Mesenchymal stem cell (in vitro differentiated cells and primary cell): Measurements from ENCODE around the gene PTGFRN.

ENCODE experiments used
- DNase-seq: peaks from one replicate; pipeline ENCODE4 v3.0.0-alpha.2; 2013
- H2AFZ ChIP-seq: one replicate; pipeline ENCODE4 v1.6.1; 2013; ENCODE audit warnings: low read depth, mild to moderate bottlenecking, control low read depth, inconsistent platforms, low read length, moderate library complexity
- H2AK5ac ChIP-seq: 2 replicates; pipeline ENCODE4 v1.6.1; 2013; ENCODE audit warnings: low read length, moderate library complexity, mild to moderate bottlenecking, inconsistent platforms; ENCODE audit not compliant: severe bottlenecking
- H2BK120ac ChIP-seq: one replicate; pipeline ENCODE4 v1.6.1; 2013; ENCODE audit warnings: low read depth, mild to moderate bottlenecking, inconsistent platforms, low read length, moderate library complexity
- H2BK12ac ChIP-seq, 2 experiments: one replicate each; pipeline ENCODE4 v1.6.1; 2013; ENCODE audit warnings: inconsistent platforms in 2 of 2, low read length in 2 of 2, mild to moderate bottlenecking in 2 of 2, moderate library complexity in 2 of 2, control low read depth in 1 of 2
- H2BK15ac ChIP-seq: one replicate; pipeline ENCODE4 v1.6.1; 2013; ENCODE audit warnings: mild to moderate bottlenecking, low read depth, inconsistent platforms; ENCODE audit not compliant: poor library complexity, severe bottlenecking
- H2BK5ac ChIP-seq: 2 replicates; pipeline ENCODE4 v1.6.1; 2013; ENCODE audit warnings: low read depth, mild to moderate bottlenecking, low read length, control low read depth, inconsistent platforms; ENCODE audit not compliant: poor library complexity, severe bottlenecking
- H3K14ac ChIP-seq, 2 experiments: one replicate each; pipeline ENCODE4 v1.6.1; 2013; ENCODE audit warnings: inconsistent platforms in 2 of 2, low read length in 2 of 2, control low read depth in 1 of 2, mild to moderate bottlenecking in 1 of 2, moderate library complexity in 1 of 2
- H3K18ac ChIP-seq, 2 experiments: one replicate each; pipeline ENCODE4 v1.6.1; 2013; ENCODE audit warnings: inconsistent platforms in 2 of 2, low read length in 2 of 2, control low read depth in 1 of 2, low read depth in 1 of 2, mild to moderate bottlenecking in 1 of 2
- H3K23ac ChIP-seq, 2 experiments: one replicate each; pipeline ENCODE4 v1.6.1; 2013; ENCODE audit warnings: inconsistent platforms in 2 of 2, low read length in 2 of 2, mild to moderate bottlenecking in 2 of 2, moderate library complexity in 2 of 2, control low read depth in 1 of 2
- H3K27ac ChIP-seq: 2 replicates; pipeline ENCODE4 v1.5.1; 2013; ENCODE audit warnings: mild to moderate bottlenecking, moderate library complexity, low read length, control low read depth, inconsistent platforms; ENCODE audit not compliant: poor library complexity, severe bottlenecking
- H3K27me3 ChIP-seq, 2 experiments: 2 replicates each; pipeline versions ENCODE4 v1.6.1 to v1.7.0; 2013; ENCODE audit warnings: low read length in 2 of 2, mild to moderate bottlenecking in 2 of 2, moderate library complexity in 2 of 2, control low read depth in 1 of 2, inconsistent platforms in 1 of 2; ENCODE audit not compliant: control insufficient read depth in 1 of 2, insufficient read depth in 1 of 2
- H3K36me3 ChIP-seq, 2 experiments: 2 replicates each; pipeline versions ENCODE4 v1.6.1 to v1.7.0; 2013; ENCODE audit warnings: low read length in 2 of 2, control low read depth in 1 of 2, inconsistent platforms in 1 of 2, low read depth in 1 of 2, mild to moderate bottlenecking in 1 of 2; ENCODE audit not compliant: insufficient read depth in 2 of 2, control insufficient read depth in 1 of 2
- H3K4ac ChIP-seq, 2 experiments: one replicate each; pipeline ENCODE4 v1.6.1; 2013; ENCODE audit warnings: inconsistent platforms in 2 of 2, low read length in 2 of 2, mild to moderate bottlenecking in 2 of 2, moderate library complexity in 2 of 2, control low read depth in 1 of 2, low read depth in 1 of 2
- H3K4me1 ChIP-seq: 2 replicates; pipeline ENCODE4 v1.6.1; 2013; ENCODE audit warnings: low read depth, low read length, control low read depth; ENCODE audit not compliant: control insufficient read depth, insufficient read depth
- H3K4me2 ChIP-seq: 2 replicates; pipeline ENCODE4 v1.6.1; 2013; ENCODE audit warnings: low read length, mild to moderate bottlenecking, inconsistent platforms; ENCODE audit not compliant: poor library complexity, severe bottlenecking
- H3K4me3 ChIP-seq, 2 experiments: 2 replicates each; pipeline versions ENCODE4 v1.5.1 to v1.7.0; 2013; ENCODE audit warnings: low read length in 2 of 2, mild to moderate bottlenecking in 2 of 2, control low read depth in 1 of 2, low read depth in 1 of 2; ENCODE audit not compliant: insufficient read depth in 1 of 2
- H3K79me1 ChIP-seq: replicated peaks from 2 replicates; pipeline ENCODE4 v1.6.1; 2013; ENCODE audit warnings: mild to moderate bottlenecking, control low read depth, low read length, inconsistent platforms; ENCODE audit not compliant: poor library complexity, severe bottlenecking
- H3K9ac ChIP-seq: 2 replicates; pipeline ENCODE4 v1.7.0; 2013; ENCODE audit warnings: mild to moderate bottlenecking, low read length, moderate library complexity
- H3K9me3 ChIP-seq: 2 replicates; pipeline ENCODE4 v1.7.0; 2013; ENCODE audit warnings: mild to moderate bottlenecking, low read length; ENCODE audit not compliant: control insufficient read depth
- H4K8ac ChIP-seq: one replicate; pipeline ENCODE4 v1.6.1; 2013; ENCODE audit warnings: inconsistent platforms, mild to moderate bottlenecking, low read length, moderate library complexity
- H4K91ac ChIP-seq: one replicate; pipeline ENCODE4 v1.6.1; 2013; ENCODE audit warnings: mild to moderate bottlenecking, low read length, inconsistent platforms
- WGBS: methylation state at CpG from one replicate; pipeline ENCODE4 v1.1.7; 2013; ENCODE audit warnings: mixed read lengths; 5-methylcytosine and 5-hydroxymethylcytosine counted together

The PTGFRN gene

GRCh38 chr1:116993286-116993685 is 83.6 kb downstream of the PTGFRN start:
- no peaks in the 10 kb centered on the region for H3K36me3 ChIP-seq
- peaks cover 4% of the 10 kb centered on the region for H3K79me1 ChIP-seq
- no peak overlapping the region for H3K23ac ChIP-seq
- 98% methylated on average over 4 of the region's 7 CpGs for WGBS
- H3K4me3 ChIP-seq, result no peak overlapping the region
- H2BK5ac ChIP-seq, result no peak overlapping the region
- H3K9me3 ChIP-seq, result no peaks in the 10 kb centered on the region
- H3K9ac ChIP-seq, result no peak overlapping the region
- no peak overlapping the region for H2BK120ac ChIP-seq
- H3K4me2 ChIP-seq, result no peak overlapping the region
- peaks cover 17% of the 10 kb centered on the region for H3K4me1 ChIP-seq
- no peak overlapping the region for H2BK15ac ChIP-seq
- no peak overlapping the region for H3K14ac ChIP-seq
- H2AK5ac ChIP-seq, result no peak overlapping the region
- H4K91ac ChIP-seq, result no peak overlapping the region
- H3K4ac ChIP-seq, result no peak overlapping the region
- H4K8ac ChIP-seq, result no peak overlapping the region
- no peak overlapping the region for H3K18ac ChIP-seq
- no peak overlapping the region for H2BK12ac ChIP-seq
- H3K27ac ChIP-seq, result no peak overlapping the region
- H2AFZ ChIP-seq, result no peak overlapping the region
- no peaks in the 10 kb centered on the region for H3K27me3 ChIP-seq
- no peak for DNase-seq

DNA sequence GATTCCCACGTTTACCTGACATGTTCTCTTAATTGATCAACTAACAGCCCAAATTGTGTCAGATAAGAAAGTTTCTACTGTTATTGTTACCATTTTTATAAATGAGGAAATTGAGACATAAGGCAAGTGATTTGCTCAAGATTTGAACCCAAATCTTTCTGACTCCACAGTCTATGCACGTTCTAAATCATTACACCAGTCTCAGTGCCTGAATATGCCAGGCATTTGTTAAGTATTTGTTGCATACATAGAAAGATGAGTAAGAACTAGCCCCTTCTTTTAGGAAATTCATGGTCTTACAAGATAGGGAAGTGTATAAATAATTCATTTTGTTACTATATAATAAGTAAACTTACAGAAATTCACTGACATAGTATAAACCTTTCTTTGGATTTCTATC is 84.7 kb downstream of the PTGFRN start:
- Histone ChIP-seq H3K23ac (no peak overlapping the region), H3K4me2 (no peak overlapping the region), H2BK120ac (no peak overlapping the region), H3K9me3 (no peaks in the 10 kb centered on the region), H3K18ac (no peak overlapping the region), H3K4ac (no peak overlapping the region), H4K8ac (no peak overlapping the region), H2AK5ac (no peak overlapping the region), H3K27me3 (no peaks in the 10 kb centered on the region), H3K4me1 (peaks cover 10% of the 10 kb centered on the region), H2BK5ac (no peak overlapping the region), H2BK12ac (no peak overlapping the region), H3K14ac (no peak overlapping the region), H3K36me3 (no peaks in the 10 kb centered on the region), H3K27ac (no peak overlapping the region), H2AFZ (no peak overlapping the region), H3K9ac (no peak overlapping the region), H3K79me1 (peaks cover 4% of the 10 kb centered on the region), H3K4me3 (no peak overlapping the region), H4K91ac (no peak overlapping the region), H2BK15ac (no peak overlapping the region)
- WGBS, result 80% methylated on average over 1 of the region's 2 CpGs
- no peak for DNase-seq

DNA sequence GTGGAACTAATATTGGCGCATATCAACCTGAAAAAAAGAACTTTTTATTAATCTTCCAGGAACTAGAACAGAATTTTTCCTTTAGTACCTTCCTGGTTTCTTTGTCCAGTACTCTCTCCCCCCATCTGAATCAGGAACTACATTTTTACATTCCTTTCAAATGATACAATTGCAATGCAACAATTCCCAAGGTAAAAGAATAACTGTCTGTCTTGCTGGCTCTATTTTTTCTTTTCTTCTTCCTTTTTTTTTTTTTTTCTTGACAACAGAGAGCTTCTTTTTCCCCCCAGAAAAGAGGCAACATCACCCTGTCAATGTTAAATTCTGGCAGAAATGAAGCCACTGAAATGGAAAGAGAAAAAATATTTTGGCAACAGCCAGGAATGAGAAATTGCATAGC is 87.3 kb downstream of the PTGFRN start:
- no peaks in the 10 kb centered on the region for H3K36me3 ChIP-seq
- no peak overlapping the region for H2BK5ac ChIP-seq
- no peak overlapping the region for H4K8ac ChIP-seq
- H3K14ac ChIP-seq, result no peak overlapping the region
- H2BK120ac ChIP-seq, result no peak overlapping the region
- H3K27me3 ChIP-seq, result no peaks in the 10 kb centered on the region
- H4K91ac ChIP-seq, result no peak overlapping the region
- no peaks in the 10 kb centered on the region for H3K9me3 ChIP-seq
- DNase-seq, result no peak
- no peak overlapping the region for H3K4ac ChIP-seq
- no peak overlapping the region for H3K18ac ChIP-seq
- H3K79me1 ChIP-seq, result peaks cover 2% of the 10 kb centered on the region
- no peak overlapping the region for H2BK12ac ChIP-seq
- H2AK5ac ChIP-seq, result no peak overlapping the region
- no peak overlapping the region for H2AFZ ChIP-seq
- peaks cover 4% of the 10 kb centered on the region for H3K4me1 ChIP-seq
- no peak overlapping the region for H3K9ac ChIP-seq
- H3K4me2 ChIP-seq, result no peak overlapping the region
- H3K23ac ChIP-seq, result no peak overlapping the region
- peak overlapping the region; percentile 95 for H3K27ac ChIP-seq
- no peak overlapping the region for H2BK15ac ChIP-seq
- no peak overlapping the region for H3K4me3 ChIP-seq
- 95% methylated on average over 1 of the region's 1 CpG for WGBS

GRCh38 chr1:116997636-116998035 is 87.9 kb downstream of the PTGFRN start:
- Histone ChIP-seq H4K91ac (no peak overlapping the region), H4K8ac (no peak overlapping the region), H3K4ac (no peak overlapping the region), H3K9ac (no peak overlapping the region), H3K18ac (no peak overlapping the region), H3K36me3 (no peaks in the 10 kb centered on the region), H3K4me1 (peaks cover 4% of the 10 kb centered on the region), H2BK15ac (no peak overlapping the region), H3K23ac (no peak overlapping the region), H3K14ac (no peak overlapping the region), H2BK12ac (no peak overlapping the region), H2AK5ac (peak overlapping the region; percentile 98), H2BK5ac (peak overlapping the region; percentile 75), H3K27ac (peak overlapping the region; percentile 95), H3K27me3 (no peaks in the 10 kb centered on the region), H2BK120ac (no peak overlapping the region), H3K79me1 (no peaks in the 10 kb centered on the region), H3K4me2 (no peak overlapping the region), H2AFZ (no peak overlapping the region), H3K9me3 (no peaks in the 10 kb centered on the region), H3K4me3 (no peak overlapping the region)
- DNase-seq, result no peak
